ENCODE measurements around the gene PLXNA4.

DNA sequence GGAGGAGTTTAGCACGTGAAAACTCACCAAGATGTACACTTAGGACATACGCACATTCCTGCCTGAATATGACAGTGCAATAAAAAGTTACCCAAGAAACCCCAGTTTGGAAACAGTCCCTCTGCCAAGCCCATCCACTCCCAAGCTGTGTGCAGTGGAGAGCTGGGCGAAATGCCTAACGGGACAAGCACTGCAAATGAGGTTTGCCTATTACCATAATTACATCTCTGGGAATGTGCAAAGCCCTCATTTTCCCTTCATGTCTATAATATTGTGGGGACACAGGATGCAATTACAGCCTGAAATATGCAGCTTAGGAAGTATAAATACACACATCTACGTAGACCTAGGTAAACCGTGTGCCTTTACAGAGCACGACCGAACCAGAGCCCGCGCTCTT, 117.5 kb downstream of the PLXNA4 start:
- TF ChIP-seq ZNF292 (tag by site-specific recombination; IDR thresholded peaks at IDR 0.05; ENCODE audit: borderline replicate concordance, low read depth) (no peak), ZBTB21 (tag by site-specific recombination; IDR thresholded peaks at IDR 0.05) (no peak), ZFP69B (tag by site-specific recombination; IDR thresholded peaks at IDR 0.05) (no peak)
- TF ChIP-seq, protein P1, sequence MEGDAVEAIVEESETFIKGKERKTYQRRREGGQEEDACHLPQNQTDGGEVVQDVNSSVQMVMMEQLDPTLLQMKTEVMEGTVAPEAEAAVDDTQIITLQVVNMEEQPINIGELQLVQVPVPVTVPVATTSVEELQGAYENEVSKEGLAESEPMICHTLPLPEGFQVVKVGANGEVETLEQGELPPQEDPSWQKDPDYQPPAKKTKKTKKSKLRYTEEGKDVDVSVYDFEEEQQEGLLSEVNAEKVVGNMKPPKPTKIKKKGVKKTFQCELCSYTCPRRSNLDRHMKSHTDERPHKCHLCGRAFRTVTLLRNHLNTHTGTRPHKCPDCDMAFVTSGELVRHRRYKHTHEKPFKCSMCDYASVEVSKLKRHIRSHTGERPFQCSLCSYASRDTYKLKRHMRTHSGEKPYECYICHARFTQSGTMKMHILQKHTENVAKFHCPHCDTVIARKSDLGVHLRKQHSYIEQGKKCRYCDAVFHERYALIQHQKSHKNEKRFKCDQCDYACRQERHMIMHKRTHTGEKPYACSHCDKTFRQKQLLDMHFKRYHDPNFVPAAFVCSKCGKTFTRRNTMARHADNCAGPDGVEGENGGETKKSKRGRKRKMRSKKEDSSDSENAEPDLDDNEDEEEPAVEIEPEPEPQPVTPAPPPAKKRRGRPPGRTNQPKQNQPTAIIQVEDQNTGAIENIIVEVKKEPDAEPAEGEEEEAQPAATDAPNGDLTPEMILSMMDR (tag by site-specific recombination; IDR thresholded peaks at IDR 0.05): no peak
- TF ChIP-seq, protein P2, sequence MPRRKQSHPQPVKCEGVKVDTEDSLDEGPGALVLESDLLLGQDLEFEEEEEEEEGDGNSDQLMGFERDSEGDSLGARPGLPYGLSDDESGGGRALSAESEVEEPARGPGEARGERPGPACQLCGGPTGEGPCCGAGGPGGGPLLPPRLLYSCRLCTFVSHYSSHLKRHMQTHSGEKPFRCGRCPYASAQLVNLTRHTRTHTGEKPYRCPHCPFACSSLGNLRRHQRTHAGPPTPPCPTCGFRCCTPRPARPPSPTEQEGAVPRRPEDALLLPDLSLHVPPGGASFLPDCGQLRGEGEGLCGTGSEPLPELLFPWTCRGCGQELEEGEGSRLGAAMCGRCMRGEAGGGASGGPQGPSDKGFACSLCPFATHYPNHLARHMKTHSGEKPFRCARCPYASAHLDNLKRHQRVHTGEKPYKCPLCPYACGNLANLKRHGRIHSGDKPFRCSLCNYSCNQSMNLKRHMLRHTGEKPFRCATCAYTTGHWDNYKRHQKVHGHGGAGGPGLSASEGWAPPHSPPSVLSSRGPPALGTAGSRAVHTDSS (tag by site-specific recombination; IDR thresholded peaks at IDR 0.05): no peak
- TF ChIP-seq, protein P3, sequence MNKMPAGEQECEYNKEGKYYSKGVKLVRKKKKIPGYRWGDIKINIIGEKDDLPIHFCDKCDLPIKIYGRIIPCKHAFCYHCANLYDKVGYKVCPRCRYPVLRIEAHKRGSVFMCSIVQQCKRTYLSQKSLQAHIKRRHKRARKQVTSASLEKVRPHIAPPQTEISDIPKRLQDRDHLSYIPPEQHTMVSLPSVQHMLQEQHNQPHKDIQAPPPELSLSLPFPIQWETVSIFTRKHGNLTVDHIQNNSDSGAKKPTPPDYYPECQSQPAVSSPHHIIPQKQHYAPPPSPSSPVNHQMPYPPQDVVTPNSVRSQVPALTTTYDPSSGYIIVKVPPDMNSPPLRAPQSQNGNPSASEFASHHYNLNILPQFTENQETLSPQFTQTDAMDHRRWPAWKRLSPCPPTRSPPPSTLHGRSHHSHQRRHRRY (tag by site-specific recombination; IDR thresholded peaks at IDR 0.05): no peak

Measured in HEK293 (cell line).